Natural killer cell (primary cell): Measurements from ENCODE around the gene SRGAP3. TPM values are rescaled to one million over a fixed set of nuclear protein-coding genes. Genes with fewer than 3 reads are reported as not detected.

ENCODE experiments used
- ATAC-seq, 3 donors: fragments of 150-1000 bp in 2 of 3; fragments of 200-7000 bp in 1 of 3; cut with Tn5 transposase; 1 replicate in 1 of 3; 2 replicates in 2 of 3; pipeline ENCODE4 v1.10.0; 2021; ENCODE audit warnings: mild to moderate bottlenecking in 2 of 3, moderate library complexity in 2 of 3
- DNase-seq, 2 donors: peaks; one replicate each; pipeline versions ENCODE4 v3.0.0 to v3.0.0-alpha.2; 2013 to 2021; ENCODE audit warnings: mixed read lengths in 1 of 2
- H3K27ac ChIP-seq: one replicate; pipeline ENCODE4 v1.5.1; 2013; ENCODE audit warnings: mild to moderate bottlenecking, low read length
- H3K27me3 ChIP-seq: one replicate; pipeline ENCODE4 v1.6.1; 2013; ENCODE audit warnings: low read length; ENCODE audit not compliant: control insufficient read depth, insufficient read depth
- H3K36me3 ChIP-seq: one replicate; pipeline ENCODE4 v1.6.1; 2013; ENCODE audit warnings: low read length; ENCODE audit not compliant: control insufficient read depth, insufficient read depth
- H3K4me1 ChIP-seq: one replicate; pipeline ENCODE4 v1.6.1; 2013; ENCODE audit warnings: low read length; ENCODE audit not compliant: control insufficient read depth, insufficient read depth
- H3K4me3 ChIP-seq: one replicate; pipeline ENCODE4 v1.5.1; 2013; ENCODE audit warnings: low read length
- H3K9me3 ChIP-seq: one replicate; pipeline ENCODE4 v1.6.1; 2013; ENCODE audit warnings: low read length; ENCODE audit not compliant: control insufficient read depth, insufficient read depth
- H3K27ac Mint-ChIP-seq, 2 donors: one replicate each; pipeline ENCODE4 v1.8.0; 2022; ENCODE audit warnings: mild to moderate bottlenecking in 2 of 2, mixed read lengths in 2 of 2, moderate library complexity in 1 of 2
- H3K27me3 Mint-ChIP-seq, 2 donors: one replicate each; pipeline ENCODE4 v1.8.0; 2022; ENCODE audit warnings: low read depth in 2 of 2, mixed read lengths in 2 of 2
- H3K36me3 Mint-ChIP-seq: one replicate; pipeline ENCODE4 v1.8.0; 2022; ENCODE audit warnings: mixed read lengths
- H3K4me1 Mint-ChIP-seq, 2 donors: one replicate each; pipeline ENCODE4 v1.8.0; 2022; ENCODE audit warnings: mixed read lengths in 2 of 2
- H3K4me3 Mint-ChIP-seq: one replicate; pipeline ENCODE4 v1.8.0; 2022; ENCODE audit warnings: mild to moderate bottlenecking, moderate library complexity, mixed read lengths
- H3K9me3 Mint-ChIP-seq, 2 donors: one replicate each; pipeline ENCODE4 v1.8.0; 2022; ENCODE audit warnings: mixed read lengths in 2 of 2
- WGBS: methylation state at CpG from one replicate; pipeline ENCODE4 v1.1.7; 2013; ENCODE audit warnings: missing lambda C conversion rate; ENCODE audit not compliant: insufficient coverage; 5-methylcytosine and 5-hydroxymethylcytosine counted together
- intact Hi-C: fragments of 100-400 bp; cut with micrococcal nuclease; formaldehyde crosslinking; loops from one replicate; pipeline ENCODE4 v1.14.2; 2022
- total RNA-seq, 4 donors: library from RNA; stranded (reverse); fragments of 120-200 nt in 1 of 4; gene quantifications; one replicate each; pipeline versions ENCODE4 v1.2.3 to v1.2.4, GENCODE V29; 2013 to 2022
- TF ChIP-seq, protein P1 (sequence below): fragments of 200-600 bp; IDR thresholded peaks from one replicate; pipeline ENCODE4 v1.8.0; 2022; ENCODE audit warnings: antibody characterized with exemption

SRGAP3 gene
- total RNA-seq, 3 donors from 2014 or later (not counting 1 experiment from before 2014, with no cell fraction given), result 2.5 to 14.9 (median 3.0) TPM

DNA sequence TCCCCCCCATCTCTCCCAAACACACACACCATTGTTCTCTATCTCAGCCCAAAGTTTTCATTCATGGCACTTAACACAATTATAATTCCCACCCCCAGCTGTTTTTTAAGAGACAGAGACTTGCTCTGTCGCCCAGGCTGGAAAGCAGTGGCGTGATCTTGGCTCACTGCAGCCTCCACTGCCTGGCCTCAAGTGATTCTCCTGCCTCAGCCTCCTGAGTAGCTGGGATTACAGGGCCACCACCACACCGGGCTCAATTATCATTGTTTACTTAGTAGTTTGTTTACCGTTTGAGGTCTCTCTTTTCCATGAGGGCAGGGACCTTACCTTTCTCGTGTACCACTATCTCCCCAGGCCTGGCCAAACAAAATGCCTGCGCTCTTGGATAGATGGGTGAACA is 206.4 kb downstream of the SRGAP3 start:
- Histone ChIP-seq H3K36me3 (no peaks in the 10 kb centered on the region), H3K4me1 (no peaks in the 10 kb centered on the region), H3K27me3 (no peaks in the 10 kb centered on the region), H3K4me3 (no peak overlapping the region), H3K27ac (no peak overlapping the region), H3K9me3 (no peaks in the 10 kb centered on the region)
- Mint-ChIP-seq H3K27ac (no peak overlapping the region), H3K9me3 (no peaks in the 10 kb centered on the region), H3K4me1 (no peaks in the 10 kb centered on the region), H3K36me3 (no peaks in the 10 kb centered on the region), H3K4me3 (no peak overlapping the region), H3K27me3 (no peaks in the 10 kb centered on the region)
- ATAC-seq (no peak), DNase-seq (no peak)
- TF ChIP-seq, protein P1, sequence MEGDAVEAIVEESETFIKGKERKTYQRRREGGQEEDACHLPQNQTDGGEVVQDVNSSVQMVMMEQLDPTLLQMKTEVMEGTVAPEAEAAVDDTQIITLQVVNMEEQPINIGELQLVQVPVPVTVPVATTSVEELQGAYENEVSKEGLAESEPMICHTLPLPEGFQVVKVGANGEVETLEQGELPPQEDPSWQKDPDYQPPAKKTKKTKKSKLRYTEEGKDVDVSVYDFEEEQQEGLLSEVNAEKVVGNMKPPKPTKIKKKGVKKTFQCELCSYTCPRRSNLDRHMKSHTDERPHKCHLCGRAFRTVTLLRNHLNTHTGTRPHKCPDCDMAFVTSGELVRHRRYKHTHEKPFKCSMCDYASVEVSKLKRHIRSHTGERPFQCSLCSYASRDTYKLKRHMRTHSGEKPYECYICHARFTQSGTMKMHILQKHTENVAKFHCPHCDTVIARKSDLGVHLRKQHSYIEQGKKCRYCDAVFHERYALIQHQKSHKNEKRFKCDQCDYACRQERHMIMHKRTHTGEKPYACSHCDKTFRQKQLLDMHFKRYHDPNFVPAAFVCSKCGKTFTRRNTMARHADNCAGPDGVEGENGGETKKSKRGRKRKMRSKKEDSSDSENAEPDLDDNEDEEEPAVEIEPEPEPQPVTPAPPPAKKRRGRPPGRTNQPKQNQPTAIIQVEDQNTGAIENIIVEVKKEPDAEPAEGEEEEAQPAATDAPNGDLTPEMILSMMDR, result no peak
- WGBS, result 81% methylated on average over 6 of the region's 6 CpGs
- intact Hi-C loops, result no loop called here

DNA sequence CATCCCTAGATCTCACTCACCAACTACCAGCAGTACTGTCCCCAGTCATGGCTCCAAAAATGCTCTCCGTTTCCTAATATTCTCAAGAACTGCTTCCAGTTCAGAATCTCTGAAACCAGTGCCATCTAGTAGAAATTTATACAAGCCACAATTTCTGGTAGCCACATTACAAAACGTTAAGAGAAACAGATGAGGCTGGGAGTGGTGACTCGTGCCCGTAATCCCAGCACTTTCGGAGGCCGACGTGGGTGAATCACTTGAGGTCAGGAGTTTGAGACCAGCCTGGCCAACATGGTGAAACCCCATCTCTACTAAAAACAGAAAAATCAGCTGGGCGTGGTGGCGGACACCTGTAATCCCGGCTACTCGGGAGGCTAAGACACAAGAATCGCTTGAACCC is 207.8 kb downstream of the SRGAP3 start:
- Mint-ChIP-seq H3K4me3 (no peak overlapping the region), H3K4me1 (no peaks in the 10 kb centered on the region), H3K27ac (no peak overlapping the region), H3K27me3 (no peaks in the 10 kb centered on the region), H3K9me3 (no peaks in the 10 kb centered on the region), H3K36me3 (no peaks in the 10 kb centered on the region)
- DNase-seq (no peak), ATAC-seq (no peak)
- no peaks in the 10 kb centered on the region for H3K4me1 ChIP-seq
- no peaks in the 10 kb centered on the region for H3K27me3 ChIP-seq
- TF ChIP-seq, protein P1, result no peak
- H3K9me3 ChIP-seq, result no peaks in the 10 kb centered on the region
- no peak overlapping the region for H3K4me3 ChIP-seq
- no peak overlapping the region for H3K27ac ChIP-seq
- no peaks in the 10 kb centered on the region for H3K36me3 ChIP-seq
- intact Hi-C loops, result no loop called here
- 91% methylated on average over 12 of the region's 12 CpGs for WGBS

DNA sequence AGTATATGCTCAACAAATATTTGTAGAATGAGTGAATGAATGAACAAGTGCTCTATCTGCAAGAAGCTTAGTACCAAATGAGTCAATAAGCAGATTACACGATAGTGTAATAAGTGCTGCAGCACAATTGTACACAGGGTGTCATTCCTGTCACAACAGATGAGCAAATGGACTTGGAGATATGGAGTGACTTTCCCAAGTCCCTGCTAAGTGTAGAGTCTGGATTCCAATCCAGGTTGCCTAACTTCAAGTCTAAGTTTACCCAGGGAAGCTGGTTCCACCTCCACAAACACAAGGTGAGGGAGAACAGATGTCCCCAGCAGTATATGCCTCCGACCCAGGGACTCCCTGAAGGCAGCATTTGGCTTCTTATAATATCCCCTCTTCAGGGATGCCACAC is 208.4 kb downstream of the SRGAP3 start:
- WGBS, result 74% methylated on average over 2 of the region's 2 CpGs

More for the DNA sequence above, 208.4 kb downstream of the SRGAP3 start:
- Histone ChIP-seq H3K9me3 (no peaks in the 10 kb centered on the region), H3K4me1 (no peaks in the 10 kb centered on the region), H3K4me3 (no peak overlapping the region), H3K36me3 (no peaks in the 10 kb centered on the region), H3K27ac (no peak overlapping the region), H3K27me3 (no peaks in the 10 kb centered on the region)
- no peaks in the 10 kb centered on the region for H3K27me3 Mint-ChIP-seq
- intact Hi-C loops, result no loop called here
- ATAC-seq (no peak), DNase-seq (no peak)
- H3K9me3 Mint-ChIP-seq, result no peaks in the 10 kb centered on the region
- no peaks in the 10 kb centered on the region for H3K4me1 Mint-ChIP-seq
- H3K36me3 Mint-ChIP-seq, result no peaks in the 10 kb centered on the region
- H3K4me3 Mint-ChIP-seq, result no peak overlapping the region
- no peak overlapping the region for H3K27ac Mint-ChIP-seq
- TF ChIP-seq, protein P1, result no peak
